Panc1 (cell line): Measurements from ENCODE around the gene NUP50.

ENCODE experiments used
- REST ChIP-seq, 2 experiments: IDR thresholded peaks; 2 replicates each; pipeline ENCODE4 v1.6.1; 2011 to 2012; ENCODE audit warnings: low read depth in 2 of 2, control low read depth in 1 of 2, low read length in 1 of 2, mild to moderate bottlenecking in 1 of 2, moderate library complexity in 1 of 2; ENCODE audit not compliant: insufficient read depth in 1 of 2
- TCF7L2 ChIP-seq: IDR thresholded peaks from 2 replicates; pipeline ENCODE4 v1.6.1; 2011; ENCODE audit warnings: mild to moderate bottlenecking, low read depth, low read length, inconsistent platforms
- TF ChIP-seq, protein P1 (sequence below): fragments of 450-650 bp; IDR thresholded peaks from 2 replicates; pipeline ENCODE4 v1.5.1; 2017; ENCODE audit warnings: mild to moderate bottlenecking

DNA sequence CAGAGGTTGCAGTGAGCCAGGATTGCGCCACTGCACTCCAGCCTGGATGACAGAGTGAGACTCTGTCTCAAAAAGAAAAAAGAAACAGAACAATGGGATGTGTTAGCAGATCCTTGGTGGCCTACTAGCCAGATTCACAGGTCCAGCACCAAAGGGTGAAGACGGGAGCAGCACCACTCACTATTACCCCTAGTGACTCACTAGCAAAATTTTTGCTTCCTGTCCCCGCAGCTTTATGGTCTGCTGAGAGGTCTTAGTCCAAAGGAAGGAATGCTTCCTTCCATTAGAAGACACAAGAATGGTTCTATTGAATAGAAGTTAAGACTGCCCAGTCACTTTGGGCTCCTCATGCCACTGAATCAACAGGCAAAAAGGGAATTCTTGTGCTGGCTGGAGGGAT is 35.9 kb upstream of the NUP50 start:
- TF ChIP-seq, protein P1, sequence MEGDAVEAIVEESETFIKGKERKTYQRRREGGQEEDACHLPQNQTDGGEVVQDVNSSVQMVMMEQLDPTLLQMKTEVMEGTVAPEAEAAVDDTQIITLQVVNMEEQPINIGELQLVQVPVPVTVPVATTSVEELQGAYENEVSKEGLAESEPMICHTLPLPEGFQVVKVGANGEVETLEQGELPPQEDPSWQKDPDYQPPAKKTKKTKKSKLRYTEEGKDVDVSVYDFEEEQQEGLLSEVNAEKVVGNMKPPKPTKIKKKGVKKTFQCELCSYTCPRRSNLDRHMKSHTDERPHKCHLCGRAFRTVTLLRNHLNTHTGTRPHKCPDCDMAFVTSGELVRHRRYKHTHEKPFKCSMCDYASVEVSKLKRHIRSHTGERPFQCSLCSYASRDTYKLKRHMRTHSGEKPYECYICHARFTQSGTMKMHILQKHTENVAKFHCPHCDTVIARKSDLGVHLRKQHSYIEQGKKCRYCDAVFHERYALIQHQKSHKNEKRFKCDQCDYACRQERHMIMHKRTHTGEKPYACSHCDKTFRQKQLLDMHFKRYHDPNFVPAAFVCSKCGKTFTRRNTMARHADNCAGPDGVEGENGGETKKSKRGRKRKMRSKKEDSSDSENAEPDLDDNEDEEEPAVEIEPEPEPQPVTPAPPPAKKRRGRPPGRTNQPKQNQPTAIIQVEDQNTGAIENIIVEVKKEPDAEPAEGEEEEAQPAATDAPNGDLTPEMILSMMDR = no peak
- TF ChIP-seq TCF7L2 (no peak), REST (IDR thresholded peaks at IDR 0.05; ENCODE audit: insufficient read depth in 1 of 2, low read depth in 2 of 2, low read length in 1 of 2) (no peak)
